ENCODE measurements around the gene MTNR1B.

Gene MTNR1B

DNA sequence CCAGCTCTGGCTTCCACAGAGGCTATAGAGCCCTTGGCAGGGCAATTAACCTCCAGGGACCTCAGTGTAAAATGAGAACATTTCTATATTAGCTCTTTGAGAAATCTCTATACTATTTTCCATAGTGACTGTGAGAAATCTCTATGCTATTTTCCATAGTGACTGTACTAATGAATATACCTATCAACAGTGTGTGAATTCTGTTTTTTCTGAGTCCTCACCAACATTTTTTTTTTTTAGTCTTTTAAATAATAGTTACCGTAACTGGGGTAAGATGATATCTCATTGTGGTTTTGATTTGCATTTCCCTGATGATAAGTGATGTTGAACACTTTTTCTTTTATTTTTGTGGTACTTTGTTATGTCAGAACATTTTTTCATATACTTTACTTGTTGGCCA lies 7.0 kb upstream of the MTNR1B start:
- H3K4me3 ChIP-seq (ENCODE audit: low read depth in 1 of 2, low read length in 2 of 2): no peak overlapping the region
- ATAC-seq (ENCODE audit: insufficient read depth, low read depth): no peak
- H3K9me3 ChIP-seq (ENCODE audit: insufficient read depth, low read length, severe bottlenecking): no peaks in the 10 kb centered on the region

DNA sequence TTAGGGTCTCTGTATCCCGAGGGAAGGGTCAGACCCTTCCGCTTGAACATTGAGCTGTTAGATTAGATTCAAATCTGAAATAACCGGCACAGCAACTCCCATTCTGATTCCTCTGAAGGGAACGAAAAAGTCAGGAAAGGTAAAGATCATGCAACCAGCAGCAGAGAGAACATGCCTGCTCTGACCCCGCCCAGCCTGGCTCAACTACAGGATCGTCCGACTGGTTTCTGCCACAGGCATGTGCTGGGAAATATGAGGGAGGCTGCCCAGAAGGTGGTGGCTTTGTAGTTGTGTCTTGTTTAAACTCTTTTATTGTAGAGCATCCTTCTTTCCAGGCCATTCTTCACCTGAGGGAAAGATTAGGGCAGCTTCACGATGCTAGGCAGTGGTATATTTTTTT lies 5.0 kb upstream of the MTNR1B start:
- H4K20me1 ChIP-seq (ENCODE audit: insufficient read depth, low read length): no peaks in the 10 kb centered on the region
- no peaks in the 10 kb centered on the region for H3K4me1 ChIP-seq (ENCODE audit: insufficient read depth, low read length)
- ATAC-seq (ENCODE audit: insufficient read depth, low read depth) (no peak), DNase-seq (no peak)
- no peak overlapping the region for H3K27ac ChIP-seq (ENCODE audit: low read length)
- no peaks in the 10 kb centered on the region for H3K36me3 ChIP-seq (ENCODE audit: insufficient read depth, low read length)
- no peak overlapping the region for H3K4me3 ChIP-seq (ENCODE audit: low read depth in 1 of 2, low read length in 2 of 2)
- no peak for TF ChIP-seq EZH2 (IDR thresholded peaks at IDR 0.05; ENCODE audit: borderline replicate concordance, low read depth, low read length, severe bottlenecking)
- TF ChIP-seq, protein P1, sequence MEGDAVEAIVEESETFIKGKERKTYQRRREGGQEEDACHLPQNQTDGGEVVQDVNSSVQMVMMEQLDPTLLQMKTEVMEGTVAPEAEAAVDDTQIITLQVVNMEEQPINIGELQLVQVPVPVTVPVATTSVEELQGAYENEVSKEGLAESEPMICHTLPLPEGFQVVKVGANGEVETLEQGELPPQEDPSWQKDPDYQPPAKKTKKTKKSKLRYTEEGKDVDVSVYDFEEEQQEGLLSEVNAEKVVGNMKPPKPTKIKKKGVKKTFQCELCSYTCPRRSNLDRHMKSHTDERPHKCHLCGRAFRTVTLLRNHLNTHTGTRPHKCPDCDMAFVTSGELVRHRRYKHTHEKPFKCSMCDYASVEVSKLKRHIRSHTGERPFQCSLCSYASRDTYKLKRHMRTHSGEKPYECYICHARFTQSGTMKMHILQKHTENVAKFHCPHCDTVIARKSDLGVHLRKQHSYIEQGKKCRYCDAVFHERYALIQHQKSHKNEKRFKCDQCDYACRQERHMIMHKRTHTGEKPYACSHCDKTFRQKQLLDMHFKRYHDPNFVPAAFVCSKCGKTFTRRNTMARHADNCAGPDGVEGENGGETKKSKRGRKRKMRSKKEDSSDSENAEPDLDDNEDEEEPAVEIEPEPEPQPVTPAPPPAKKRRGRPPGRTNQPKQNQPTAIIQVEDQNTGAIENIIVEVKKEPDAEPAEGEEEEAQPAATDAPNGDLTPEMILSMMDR (IDR thresholded peaks at IDR 0.05; ENCODE audit: borderline replicate concordance, extremely low read depth, low read length, poor library complexity, severe bottlenecking): no peak
- H3K9ac ChIP-seq (ENCODE audit: low read depth, low read length): no peak overlapping the region
- no peaks in the 10 kb centered on the region for H3K27me3 ChIP-seq (ENCODE audit: insufficient read depth, low read length, poor library complexity)
- no peaks in the 10 kb centered on the region for H3K79me2 ChIP-seq (ENCODE audit: insufficient read depth, low read length)
- no peaks in the 10 kb centered on the region for H3K9me3 ChIP-seq (ENCODE audit: insufficient read depth, low read length, severe bottlenecking)
- H3K4me2 ChIP-seq (ENCODE audit: insufficient read depth, low read length): no peak overlapping the region
- no peak overlapping the region for H2AFZ ChIP-seq (ENCODE audit: low read depth, low read length)

More for the DNA sequence above, 7.0 kb upstream of the MTNR1B start:
- TF ChIP-seq, protein P1 (IDR thresholded peaks at IDR 0.05; ENCODE audit: borderline replicate concordance, extremely low read depth, low read length, poor library complexity, severe bottlenecking): no peak
- no peak for TF ChIP-seq EZH2 (IDR thresholded peaks at IDR 0.05; ENCODE audit: borderline replicate concordance, low read depth, low read length, severe bottlenecking)
- Histone ChIP-seq H3K36me3 (ENCODE audit: insufficient read depth, low read length) (no peaks in the 10 kb centered on the region), H3K27me3 (ENCODE audit: insufficient read depth, low read length, poor library complexity) (no peaks in the 10 kb centered on the region), H4K20me1 (ENCODE audit: insufficient read depth, low read length) (no peaks in the 10 kb centered on the region), H3K79me2 (ENCODE audit: insufficient read depth, low read length) (no peaks in the 10 kb centered on the region), H3K4me2 (ENCODE audit: insufficient read depth, low read length) (no peak overlapping the region), H3K4me1 (ENCODE audit: insufficient read depth, low read length) (no peaks in the 10 kb centered on the region), H3K9ac (ENCODE audit: low read depth, low read length) (no peak overlapping the region), H3K27ac (ENCODE audit: low read length) (no peak overlapping the region), H2AFZ (ENCODE audit: low read depth, low read length) (no peak overlapping the region)
- DNase-seq: no peak

DNA sequence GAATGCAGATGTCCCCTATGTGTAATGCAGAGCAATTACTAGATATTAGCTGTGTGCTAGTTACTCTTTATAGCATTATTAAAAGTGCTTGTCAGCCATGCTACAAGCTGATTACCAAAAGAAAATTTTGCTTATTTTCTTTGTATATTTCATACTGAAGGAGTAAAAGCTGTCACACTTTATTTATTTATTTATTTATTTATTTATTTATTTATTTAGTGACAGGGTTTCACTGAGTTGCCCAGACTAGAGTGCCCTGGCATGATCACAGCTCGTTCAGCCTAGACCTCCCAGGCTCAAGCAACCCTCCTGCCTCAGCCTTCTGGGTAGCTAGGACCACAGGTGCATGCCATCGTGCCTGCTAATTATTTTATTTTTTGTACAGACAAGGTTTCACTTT lies 4.3 kb upstream of the MTNR1B start:
- no peak overlapping the region for H3K4me2 ChIP-seq (ENCODE audit: insufficient read depth, low read length)
- H3K36me3 ChIP-seq (ENCODE audit: insufficient read depth, low read length): no peaks in the 10 kb centered on the region
- H3K4me1 ChIP-seq (ENCODE audit: insufficient read depth, low read length): no peaks in the 10 kb centered on the region
- no peaks in the 10 kb centered on the region for H3K79me2 ChIP-seq (ENCODE audit: insufficient read depth, low read length)
- H3K27ac ChIP-seq (ENCODE audit: low read length): no peak overlapping the region
- TF ChIP-seq, protein P1 (IDR thresholded peaks at IDR 0.05; ENCODE audit: borderline replicate concordance, extremely low read depth, low read length, poor library complexity, severe bottlenecking): no peak
- no peak for TF ChIP-seq EZH2 (IDR thresholded peaks at IDR 0.05; ENCODE audit: borderline replicate concordance, low read depth, low read length, severe bottlenecking)
- no peaks in the 10 kb centered on the region for H4K20me1 ChIP-seq (ENCODE audit: insufficient read depth, low read length)
- H2AFZ ChIP-seq (ENCODE audit: low read depth, low read length): no peak overlapping the region
- H3K9me3 ChIP-seq (ENCODE audit: insufficient read depth, low read length, severe bottlenecking): no peaks in the 10 kb centered on the region
- H3K27me3 ChIP-seq (ENCODE audit: insufficient read depth, low read length, poor library complexity): no peaks in the 10 kb centered on the region
- ATAC-seq (ENCODE audit: insufficient read depth, low read depth) (no peak), DNase-seq (no peak)
- H3K4me3 ChIP-seq (ENCODE audit: low read depth in 1 of 2, low read length in 2 of 2): no peak overlapping the region
- H3K9ac ChIP-seq (ENCODE audit: low read depth, low read length): no peak overlapping the region

DNA sequence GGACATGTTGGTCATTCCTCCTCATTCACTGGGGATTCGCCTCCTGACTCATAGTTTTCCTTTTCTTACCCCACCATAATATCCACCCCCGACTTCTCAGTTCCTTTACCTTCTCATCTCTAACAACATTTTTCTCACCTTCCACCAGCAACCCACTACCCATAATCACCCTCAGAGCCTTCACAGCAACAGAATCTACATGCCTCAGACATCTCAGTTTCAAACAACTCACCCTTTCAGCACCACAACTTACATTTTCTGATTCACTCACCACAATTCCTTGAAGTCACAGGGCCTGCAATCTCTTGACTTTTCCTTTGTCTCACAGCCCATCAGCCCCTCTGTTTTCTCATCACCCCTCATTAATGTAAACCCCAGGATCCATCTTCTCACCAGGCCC lies 2.3 kb upstream of the MTNR1B start:
- ATAC-seq (ENCODE audit: insufficient read depth, low read depth): no peak

More for the DNA sequence above, 2.3 kb upstream of the MTNR1B start:
- Histone ChIP-seq H3K27ac (ENCODE audit: low read length) (no peak overlapping the region), H4K20me1 (ENCODE audit: insufficient read depth, low read length) (no peaks in the 10 kb centered on the region), H3K79me2 (ENCODE audit: insufficient read depth, low read length) (no peaks in the 10 kb centered on the region), H2AFZ (ENCODE audit: low read depth, low read length) (no peak overlapping the region), H3K4me2 (ENCODE audit: insufficient read depth, low read length) (no peak overlapping the region), H3K9me3 (ENCODE audit: insufficient read depth, low read length, severe bottlenecking) (no peaks in the 10 kb centered on the region), H3K36me3 (ENCODE audit: insufficient read depth, low read length) (no peaks in the 10 kb centered on the region), H3K4me1 (ENCODE audit: insufficient read depth, low read length) (no peaks in the 10 kb centered on the region), H3K9ac (ENCODE audit: low read depth, low read length) (no peak overlapping the region), H3K27me3 (ENCODE audit: insufficient read depth, low read length, poor library complexity) (no peaks in the 10 kb centered on the region), H3K4me3 (ENCODE audit: low read depth in 1 of 2, low read length in 2 of 2) (no peak overlapping the region)
- no peak for DNase-seq
- TF ChIP-seq, protein P1 (IDR thresholded peaks at IDR 0.05; ENCODE audit: borderline replicate concordance, extremely low read depth, low read length, poor library complexity, severe bottlenecking): no peak
- TF ChIP-seq EZH2 (IDR thresholded peaks at IDR 0.05; ENCODE audit: borderline replicate concordance, low read depth, low read length, severe bottlenecking): no peak
